PC-3 (cell line): ENCODE data around the gene CSNK1G1. TPM values are rescaled to one million over a fixed set of nuclear protein-coding genes. Genes with fewer than 3 reads are reported as not detected.

Experiments used
- ATAC-seq: fragments of 200-7000 bp; cut with Tn5 transposase; 2 replicates; pipeline ENCODE4 v1.9.1; 2020; ENCODE audit warnings: mild to moderate bottlenecking, moderate library complexity
- BruUV-seq: library from RNA; stranded (reverse); fragments of 400-500 nt; replicated peaks from 2 replicates; lab custom pipeline; 2021; lab: Mats Ljungman, UMichigan
- CTCF ChIA-PET: fragments of 300-600 bp; sonication (Branson Sonifier 250); formaldehyde crosslinking; loops from one replicate; lab custom pipeline; 2022; ENCODE audit warnings: antibody characterized with exemption; lab: Charles Lee
- POLR2A ChIA-PET: fragments of 300-600 bp; sonication (Branson Sonifier 250); formaldehyde crosslinking; loops from one replicate; lab custom pipeline; 2022; ENCODE audit warnings: antibody characterized with exemption; ENCODE audit not compliant: unreplicated experiment; lab: Charles Lee
- DNase-seq: peaks from one replicate; pipeline ENCODE4 v3.0.0-alpha.2; 2015
- H2AFZ ChIP-seq: fragments of 300-600 bp; sonication (generic); 2 replicates; pipeline ENCODE4 v1.6.0; 2016; ENCODE audit warnings: antibody characterized with exemption, low read length
- H3F3A ChIP-seq: fragments of 300-600 bp; sonication (generic); one replicate; pipeline ENCODE4 v1.6.0; 2017; ENCODE audit warnings: antibody characterized with exemption, low read length, control low read depth, mild to moderate bottlenecking; ENCODE audit not compliant: unreplicated experiment
- H3K27ac ChIP-seq: fragments of 300-600 bp; sonication (generic); 2 replicates; pipeline ENCODE4 v1.5.1; 2016; ENCODE audit warnings: mild to moderate bottlenecking, low read length
- H3K27me3 ChIP-seq: fragments of 300-600 bp; sonication (generic); 2 replicates; pipeline ENCODE4 v1.6.1; 2016; ENCODE audit warnings: low read length, mixed read lengths
- H3K36me3 ChIP-seq: fragments of 300-600 bp; sonication (generic); 2 replicates; pipeline ENCODE4 v1.6.1; 2016; ENCODE audit warnings: low read depth, mixed run types, low read length, mixed read lengths
- H3K4me1 ChIP-seq: fragments of 300-600 bp; sonication (generic); 2 replicates; pipeline ENCODE4 v1.5.1; 2016; ENCODE audit warnings: low read length; ENCODE audit not compliant: insufficient read depth
- H3K4me2 ChIP-seq: fragments of 300-600 bp; sonication (generic); 2 replicates; pipeline ENCODE4 v1.6.0; 2016; ENCODE audit warnings: low read length
- H3K4me3 ChIP-seq: fragments of 300-600 bp; sonication (generic); 2 replicates; pipeline ENCODE4 v1.5.1; 2016; ENCODE audit warnings: mild to moderate bottlenecking, low read length, mixed read lengths
- H3K79me2 ChIP-seq: fragments of 300-600 bp; sonication (generic); 2 replicates; pipeline ENCODE4 v1.6.1; 2017; ENCODE audit warnings: low read length, mixed read lengths
- H3K9ac ChIP-seq: fragments of 300-600 bp; sonication (generic); 2 replicates; pipeline ENCODE4 v1.6.0; 2016; ENCODE audit warnings: mild to moderate bottlenecking, low read length
- H3K9me2 ChIP-seq: fragments of 300-600 bp; sonication (generic); replicated peaks from 2 replicates; pipeline ENCODE4 v1.6.1; 2016; ENCODE audit warnings: mixed run types, low read length, mixed read lengths
- H3K9me3 ChIP-seq: fragments of 300-600 bp; sonication (generic); 2 replicates; pipeline ENCODE4 v1.6.1; 2016; ENCODE audit warnings: low read length, mixed read lengths
- H4K20me1 ChIP-seq: fragments of 300-600 bp; sonication (generic); 2 replicates; pipeline ENCODE4 v1.6.1; 2016; ENCODE audit warnings: low read length, mixed read lengths
- CTCF ChIP-seq: fragments of 300-600 bp; sonication (generic); conservative IDR thresholded peaks from 2 replicates; pipeline ENCODE4 v1.5.1; 2017; ENCODE audit warnings: antibody characterized with exemption, low read depth, mild to moderate bottlenecking, low read length
- EZH2 ChIP-seq: fragments of 300-600 bp; sonication (generic); IDR thresholded peaks from one replicate; pipeline ENCODE4 v1.6.1; 2017; ENCODE audit warnings: antibody characterized with exemption, mild to moderate bottlenecking, low read length; ENCODE audit not compliant: unreplicated experiment
- EZH2phosphoT487 ChIP-seq: fragments of 300-600 bp; sonication (generic); IDR thresholded peaks from 2 replicates; pipeline ENCODE4 v1.6.1; 2018; ENCODE audit warnings: mild to moderate bottlenecking, antibody characterized with exemption, low read length, borderline replicate concordance
- intact Hi-C: fragments of 100-400 bp; cut with micrococcal nuclease; formaldehyde crosslinking; loops from 2 replicates; pipeline ENCODE4 v1.9.0; 2023
- total RNA-seq: library from RNA; depleted of rRNA; stranded (reverse); fragments of >200 nt; gene quantifications from 2 replicates; pipeline ENCODE4 v1.2.3, GENCODE V29; 2014

CSNK1G1 gene
- total RNA-seq, 1 experiment from 2014 or later: 9.8 TPM

- no peaks in the 10 kb centered on the region for H3K9me2 ChIP-seq
- peak within 1 kb of the TSS; percentile 94 for H2AFZ ChIP-seq
- no peaks in the 10 kb centered on the region for H3K9me3 ChIP-seq
- peaks cover 6% of the 10 kb centered on the region for H3F3A ChIP-seq
- no peaks in the 10 kb centered on the region for H3K27me3 ChIP-seq
- H4K20me1 ChIP-seq: 0 out of 2 replicates have a peak, but pooled peaks cover 18% of the 10 kb centered on the region
- ChIA-PET CTCF (interaction anchor here (0.7 to 1.0 kb wide), 3 partner anchors 14 to 536 kb away, joined by 3 to 4 read pairs (median 3); no protein-coding TSS in a partner anchor), POLR2A (interaction anchor here (0.6 kb wide), 2 partner anchors 31 to 203 kb away, joined by 3 to 5 read pairs; no protein-coding TSS in a partner anchor)
- peak within 1 kb of the TSS; percentile 86 for H3K4me3 ChIP-seq
- intact Hi-C loops: loop anchor here (1.0 kb wide), 1 partner anchor 193 kb away; the partner anchor contains the start of gene CSNK1G1
- peak within 1 kb of the TSS; percentile 56 for H3K27ac ChIP-seq
- peaks cover 11% of the 10 kb centered on the region for H3K4me1 ChIP-seq
- peak; percentile 95 for DNase-seq
- no TSS peak for BruUV-seq
- peak; percentile 95 for ATAC-seq
- TF ChIP-seq CTCF (peak; percentile 48), EZH2phosphoT487 (no peak)
- peak within 1 kb of the TSS; percentile 97 for H3K4me2 ChIP-seq
- H3K79me2 ChIP-seq: peaks cover 35% of the 10 kb centered on the region
- H3K9ac ChIP-seq: peak within 1 kb of the TSS; percentile 98
- peaks cover 14% of the 10 kb centered on the region for H3K36me3 ChIP-seq
These were observed 192.9 kb downstream of the CSNK1G1 start, which contains the start of gene PPIB for GRCh38 chr15:64162869-64163658. Gene PPIB, minus strand, starts transcription at chr15:64163022. Its CDS starts 36 bp downstream, at chr15:64162986.

GRCh38 chr15:64162478-64162868, 193.5 kb downstream of the CSNK1G1 start:
- POLR2A ChIA-PET: interaction anchor here (0.6 kb wide), 1 partner anchor 203 kb away, joined by 3 read pairs; no protein-coding TSS in a partner anchor
- Histone ChIP-seq H3K79me2 (peaks cover 35% of the 10 kb centered on the region), H3K9ac (peak overlapping the region; percentile 98), H3K4me3 (peak overlapping the region; percentile 86), H3K9me3 (no peaks in the 10 kb centered on the region), H4K20me1 (0 out of 2 replicates have a peak, but pooled peaks cover 19% of the 10 kb centered on the region), H3K4me2 (peak overlapping the region; percentile 97), H3F3A (peaks cover 6% of the 10 kb centered on the region), H3K36me3 (peaks cover 19% of the 10 kb centered on the region), H2AFZ (0 out of 2 replicates have a peak overlapping the region, but pooled peaks have one; percentile 53), H3K27me3 (no peaks in the 10 kb centered on the region), H3K9me2 (no peaks in the 10 kb centered on the region), H3K4me1 (peaks cover 11% of the 10 kb centered on the region), H3K27ac (peak overlapping the region; percentile 52)
- CTCF ChIA-PET: no interaction called here
- intact Hi-C loops: no loop called here
- ATAC-seq (peak; percentile 19), DNase-seq (no peak)
- TF ChIP-seq EZH2 (no peak), CTCF (no peak), EZH2phosphoT487 (no peak)
- no TSS peak for BruUV-seq
